HFF-Myc (cell line): ENCODE results near the gene MACF1.

ENCODE experiments used
- DNase-seq: peaks from one replicate; pipeline ENCODE4 v3.0.0-alpha.2; 2011; ENCODE audit warnings: low read depth; ENCODE audit errors: extremely low read depth
- H3K4me3 ChIP-seq: replicated peaks from 2 replicates; pipeline ENCODE4 v1.5.1; 2011; ENCODE audit warnings: low read depth, mild to moderate bottlenecking, control low read depth, low read length
- CTCF ChIP-seq: IDR thresholded peaks from 2 replicates; pipeline ENCODE4 v1.5.1; 2012; ENCODE audit warnings: mild to moderate bottlenecking, low read depth, low read length, control low read depth; ENCODE audit errors: missing control alignments

Gene MACF1

DNA sequence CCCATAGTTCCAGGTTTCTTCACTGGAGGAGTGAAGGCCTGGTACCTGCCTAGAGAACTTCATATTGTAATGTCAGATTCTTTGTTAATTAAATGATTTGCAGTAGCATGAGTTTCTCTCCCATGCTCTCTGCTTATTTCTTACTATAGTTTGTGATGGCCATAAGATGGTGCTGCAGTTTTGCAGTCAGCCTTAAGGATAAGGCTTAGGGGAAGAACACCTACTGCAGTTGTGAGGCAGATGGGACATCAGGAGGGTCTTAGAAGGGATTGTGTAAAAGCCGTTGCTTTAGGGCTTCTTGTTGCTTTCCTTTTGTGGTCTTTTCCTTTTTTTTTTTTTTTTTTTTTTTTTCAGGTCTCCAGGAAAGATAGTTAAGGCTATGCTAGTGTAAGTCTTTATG is 61.8 kb downstream of the MACF1 start:
- DNase-seq = no peak
- peak; percentile 11 for TF ChIP-seq CTCF
- no peak overlapping the region for H3K4me3 ChIP-seq

DNA sequence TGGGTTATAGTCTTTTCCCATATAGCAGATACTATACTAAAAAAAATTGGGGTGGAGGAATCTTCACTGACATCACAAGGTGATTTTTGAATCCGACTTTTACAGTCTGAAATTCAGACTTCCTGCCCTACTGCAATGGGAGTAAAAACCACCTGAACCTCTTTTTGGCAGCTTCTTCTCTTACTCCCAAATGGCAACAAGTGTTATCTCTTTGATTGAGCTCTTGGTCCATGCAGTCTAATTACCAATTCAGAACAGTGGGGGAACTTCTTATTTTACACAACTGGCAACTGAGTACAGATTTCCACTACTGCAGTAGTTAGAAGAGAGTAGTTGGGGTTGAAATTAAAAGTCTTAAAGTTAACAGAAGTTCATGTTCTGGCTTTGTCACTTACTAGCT is 62.3 kb downstream of the MACF1 start:
- no peak for TF ChIP-seq CTCF
- no peak overlapping the region for H3K4me3 ChIP-seq

DNA sequence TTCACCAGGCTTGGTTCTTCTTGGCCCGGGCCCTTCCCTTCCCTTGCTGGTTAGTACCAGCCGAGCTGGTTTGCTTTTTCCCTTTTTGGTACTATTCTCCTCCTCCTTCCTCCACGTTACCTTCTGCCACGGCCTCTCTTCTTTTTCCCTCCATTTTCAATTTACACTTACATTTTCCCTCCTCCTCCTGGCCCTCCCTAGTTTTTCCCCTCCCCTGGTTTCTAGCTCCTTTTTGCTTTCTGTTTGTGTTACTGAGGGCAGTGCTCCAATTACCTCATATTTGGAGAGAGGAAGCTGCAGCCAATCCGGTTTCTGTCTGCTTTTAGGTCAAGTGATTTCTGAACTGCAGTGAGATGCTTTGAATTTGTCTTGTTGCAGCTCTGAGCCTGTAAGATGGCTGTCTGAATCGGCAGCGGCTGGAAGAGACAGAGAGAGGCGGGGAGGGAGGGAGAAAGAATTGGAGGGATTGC is 63.7 kb downstream of the MACF1 start:
- no peak for TF ChIP-seq CTCF

More for the DNA sequence above, 62.3 kb downstream of the MACF1 start:
- DNase-seq = no peak

GRCh38 chr1:39268906-39269305 is 64.4 kb downstream of the MACF1 start:
- DNase-seq = no peak
- no peak for TF ChIP-seq CTCF
- peak overlapping the region; percentile 41 for H3K4me3 ChIP-seq

More for the DNA sequence above, 63.7 kb downstream of the MACF1 start:
- H3K4me3 ChIP-seq = peak overlapping the region; percentile 41
- DNase-seq = peak; percentile 63

DNA sequence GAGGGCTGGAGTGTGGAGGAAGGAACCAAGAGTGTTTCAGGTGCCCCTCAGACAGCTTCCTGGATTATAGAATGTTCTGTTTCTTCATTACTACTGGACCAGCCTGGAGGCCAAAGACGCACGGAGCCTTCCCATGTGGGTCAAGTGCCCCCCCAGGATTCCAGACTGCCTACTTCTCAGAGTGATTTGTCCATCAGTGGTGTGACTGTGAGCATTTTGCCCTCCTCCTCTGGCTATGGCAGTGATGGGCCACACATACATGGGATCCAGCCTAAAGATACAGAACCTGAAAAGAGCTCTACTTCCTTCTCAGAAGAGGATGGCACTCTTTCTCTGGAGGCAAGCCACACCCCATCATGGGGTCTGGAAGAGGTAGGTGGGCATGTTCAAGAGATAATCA is 64.9 kb downstream of the MACF1 start:
- DNase-seq = no peak
- no peak for TF ChIP-seq CTCF
- no peak overlapping the region for H3K4me3 ChIP-seq

- DNase-seq = no peak
- no peak overlapping the region for H3K4me3 ChIP-seq
- TF ChIP-seq CTCF = no peak
Measured at GRCh38 chr1:39269791-39270342, 65.4 kb downstream of the MACF1 start.

GRCh38 chr1:39270368-39270767 is 65.9 kb downstream of the MACF1 start:
- no peak overlapping the region for H3K4me3 ChIP-seq
- DNase-seq = no peak
- TF ChIP-seq CTCF = no peak
